HK-2 (cell line): Measurements from ENCODE around the gene TDRD12.
A peak's percentile ranks its signal among the peaks of the same experiment; 100 is the strongest.

Experiments
- DNase-seq: peaks from one replicate; pipeline ENCODE4 v3.0.0-alpha.2; 2018; ENCODE audit not compliant: unreplicated experiment

The TDRD12 gene

DNA sequence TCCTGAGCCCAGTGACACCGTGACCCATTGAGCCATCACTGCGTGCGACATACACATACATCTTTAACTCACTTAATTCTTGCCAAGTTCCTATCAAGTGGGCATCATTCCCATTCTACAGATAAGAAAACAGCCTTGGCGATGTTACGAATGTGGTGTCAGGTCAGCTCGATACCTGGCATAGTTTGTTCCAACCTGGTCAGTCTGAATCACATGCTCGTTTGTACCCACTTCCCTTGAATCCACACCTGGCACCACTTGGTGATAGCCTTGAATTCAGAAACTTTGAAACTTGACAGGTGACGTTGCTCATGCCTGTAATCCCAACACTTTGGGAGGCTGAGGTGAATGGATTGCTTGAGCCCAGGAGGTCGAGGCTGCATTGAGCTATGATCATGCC lies 90.9 kb downstream of the TDRD12 start:
- DNase-seq, result no peak

DNA sequence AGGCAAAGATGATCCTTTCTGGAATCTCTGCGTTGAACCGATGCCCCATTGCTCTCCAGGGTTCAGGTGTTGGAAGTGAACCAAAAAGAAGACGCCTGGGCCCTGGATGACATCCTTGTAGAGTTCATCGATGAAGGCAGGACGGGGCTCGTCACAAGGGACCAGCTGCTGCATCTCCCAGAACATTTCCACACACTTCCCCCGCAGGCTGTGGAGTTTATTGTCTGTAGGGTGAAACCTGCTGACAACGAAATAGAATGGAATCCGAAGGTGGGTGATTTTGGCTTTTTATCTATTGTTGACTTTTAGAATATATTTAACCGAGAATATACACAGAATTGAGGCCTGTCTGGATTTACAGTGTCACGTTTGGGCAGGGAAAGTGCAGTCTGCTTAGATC lies 91.6 kb downstream of the TDRD12 start:
- DNase-seq, result no peak

DNA sequence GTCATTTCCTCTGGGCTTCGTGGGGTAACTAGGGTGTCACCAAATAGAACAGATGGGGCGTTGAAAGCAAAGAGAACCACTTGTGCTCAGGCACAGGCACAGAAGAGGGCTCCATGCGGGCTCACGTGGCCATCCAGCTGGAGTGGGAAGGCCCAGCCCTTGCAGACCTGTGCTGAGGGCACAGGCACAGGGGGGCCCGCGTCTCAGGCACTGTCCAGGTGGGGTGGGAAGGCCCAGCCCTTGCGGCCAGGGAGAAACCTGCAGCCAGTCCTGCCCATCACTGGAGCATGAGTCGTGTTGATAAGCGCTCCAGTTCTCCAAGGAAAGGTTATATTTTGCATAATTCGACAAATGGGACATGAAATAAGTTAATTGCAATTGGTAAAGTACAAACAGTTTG lies 92.5 kb downstream of the TDRD12 start:
- DNase-seq, result no peak

DNA sequence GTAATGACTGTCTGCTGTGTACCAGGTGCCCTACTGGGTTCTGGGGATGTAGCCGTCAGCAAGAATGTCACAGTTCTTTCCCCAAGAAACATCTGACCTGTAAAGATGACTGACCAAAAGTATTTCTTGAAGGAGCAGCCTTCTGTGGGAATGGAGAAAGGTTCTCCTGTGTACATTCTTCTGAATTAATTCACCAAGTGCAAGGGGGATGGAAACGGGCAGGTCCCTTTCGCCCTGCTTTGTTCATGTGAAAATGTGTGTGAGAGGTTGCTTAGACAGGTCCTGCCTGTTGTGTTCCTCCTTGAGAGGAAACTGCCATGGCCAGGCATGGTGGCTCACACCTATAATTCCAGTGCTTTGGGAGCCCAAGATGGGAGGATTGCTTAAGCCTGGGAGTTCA lies 93.0 kb downstream of the TDRD12 start:
- DNase-seq, result no peak

DNA sequence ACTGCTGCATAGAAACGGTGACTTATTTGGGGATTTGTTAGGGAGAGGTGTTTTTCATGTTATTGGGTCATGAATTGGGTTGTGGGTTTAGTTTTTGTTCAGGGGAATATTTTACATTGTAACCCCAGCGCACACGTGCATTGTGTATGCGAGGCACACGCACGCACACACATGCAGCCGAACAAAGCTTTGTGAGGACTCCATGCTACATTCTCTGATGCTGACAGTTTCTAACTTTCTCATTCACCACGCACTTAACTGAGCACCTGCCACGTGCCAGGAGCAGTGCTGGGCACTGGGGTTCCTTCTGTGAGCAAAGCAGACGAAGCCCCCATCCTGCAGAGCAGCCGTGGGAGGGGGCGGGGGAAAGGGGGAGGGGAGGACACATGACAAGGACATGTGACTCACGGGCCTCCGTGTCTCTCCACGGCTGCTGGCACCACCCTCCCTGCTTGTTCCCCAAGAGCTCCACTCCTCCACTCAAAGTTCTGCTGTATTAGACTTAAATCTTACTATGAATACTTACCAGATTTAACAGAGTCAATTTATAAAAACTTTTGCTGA lies 94.4 kb downstream of the TDRD12 start:
- no peak for DNase-seq

DNA sequence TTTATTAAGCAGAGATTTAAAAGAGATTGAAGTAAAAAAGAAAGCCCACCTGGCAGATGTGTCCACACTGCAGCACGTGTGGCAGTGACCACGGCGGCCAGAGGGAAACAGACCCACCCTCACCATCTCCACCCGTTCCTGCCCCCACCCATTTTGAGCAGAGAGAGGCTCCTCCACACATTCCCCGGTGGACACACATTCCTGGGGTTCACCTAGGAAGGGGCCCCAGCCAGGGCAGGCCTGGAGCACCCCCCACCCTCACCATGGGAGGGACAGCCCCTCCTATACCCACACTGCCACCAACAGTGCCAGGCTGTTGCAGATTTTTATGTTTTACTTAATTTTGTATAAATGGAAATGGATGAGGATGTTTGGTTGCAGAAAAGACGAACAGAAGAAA lies 95.1 kb downstream of the TDRD12 start:
- no peak for DNase-seq

DNA sequence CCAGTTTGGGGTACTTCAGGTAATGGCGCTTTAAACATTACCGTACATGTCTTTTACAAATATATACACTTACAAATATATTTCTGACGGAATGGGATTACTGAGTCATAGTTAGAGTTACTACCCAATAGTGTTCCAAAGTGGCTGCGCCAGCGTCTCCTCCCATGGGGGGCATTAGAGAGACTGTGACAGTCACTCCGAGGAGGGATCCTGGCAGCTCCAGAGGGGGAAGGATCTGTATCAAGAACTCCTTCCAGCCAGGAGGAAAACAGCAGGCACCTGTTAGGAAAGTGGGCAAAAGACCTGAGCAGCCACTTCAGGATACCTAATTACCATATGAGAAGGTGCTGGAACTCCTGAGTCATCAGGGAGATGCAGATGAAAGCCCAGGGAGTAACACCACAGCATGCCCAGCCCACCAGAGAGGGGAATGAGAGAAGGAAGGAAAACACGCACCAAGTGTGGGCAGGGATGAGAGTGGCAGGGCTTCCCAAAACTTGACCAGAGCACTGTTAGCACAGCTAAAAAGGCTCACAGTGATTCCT lies 97.1 kb downstream of the TDRD12 start:
- DNase-seq, result no peak

DNA sequence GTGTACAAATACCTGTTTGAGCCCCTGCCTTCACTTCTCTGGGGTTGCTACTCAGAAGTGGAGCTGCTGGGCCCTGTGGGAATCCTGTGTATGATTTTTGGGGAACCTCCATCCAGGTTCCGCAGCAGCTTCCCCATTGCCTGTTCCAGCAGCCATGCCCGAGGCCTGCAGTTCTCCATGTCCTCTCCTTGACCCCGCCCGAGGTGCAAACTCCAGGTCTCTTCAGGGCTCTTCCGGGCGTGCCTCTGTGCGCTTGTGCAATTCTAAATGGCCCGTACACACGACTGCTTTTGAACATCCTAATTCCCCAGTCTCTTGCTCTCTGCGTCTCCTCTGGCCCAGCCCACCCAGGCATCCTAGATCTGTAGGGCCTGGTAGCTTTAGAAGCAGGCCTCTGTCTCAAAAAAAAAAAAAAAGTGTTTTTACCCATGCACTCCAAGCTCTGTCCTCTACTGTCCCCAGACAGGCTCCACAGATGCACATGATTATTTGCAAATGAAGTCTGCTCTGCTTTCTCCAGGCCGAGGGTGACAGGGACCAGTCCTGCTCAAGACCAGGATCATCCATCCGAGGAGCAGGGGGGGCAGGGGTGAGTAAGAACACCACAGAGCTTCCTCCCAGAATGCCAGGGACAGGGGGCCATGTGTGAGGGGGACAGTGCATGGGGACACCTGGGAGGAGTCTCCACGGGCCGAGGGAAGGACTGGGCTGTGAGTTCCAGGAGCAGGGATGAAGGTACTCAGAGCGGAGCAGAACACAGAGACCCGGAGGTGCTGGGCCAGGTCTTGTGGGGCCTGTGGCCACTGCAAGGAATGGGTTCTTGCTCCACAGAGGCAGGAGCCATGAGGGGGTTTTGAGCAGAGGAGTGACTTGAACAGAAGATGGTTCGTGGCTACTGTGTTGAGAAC lies 98.3 kb downstream of the TDRD12 start:
- no peak for DNase-seq

DNA sequence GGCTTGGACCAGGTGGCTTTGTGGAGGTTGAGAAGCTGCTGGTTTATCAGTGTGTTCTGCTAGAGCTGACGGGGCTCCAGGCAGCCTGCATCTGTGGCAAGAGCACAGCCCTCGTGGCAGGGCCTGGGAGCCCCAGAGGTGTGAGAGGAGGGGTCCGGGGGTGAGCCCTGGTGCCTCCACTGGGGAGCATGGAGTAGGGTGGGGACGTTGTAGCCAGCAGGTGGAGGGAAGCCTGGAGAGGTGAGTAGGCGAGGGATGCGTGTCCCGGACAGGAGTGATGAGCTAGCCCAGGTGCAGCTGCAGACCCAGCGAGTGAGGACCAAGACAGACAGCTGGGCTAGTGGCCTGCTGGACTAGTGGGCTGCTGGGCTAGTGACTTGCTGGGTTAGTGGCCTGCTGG lies 99.0 kb downstream of the TDRD12 start:
- DNase-seq, result no peak

DNA sequence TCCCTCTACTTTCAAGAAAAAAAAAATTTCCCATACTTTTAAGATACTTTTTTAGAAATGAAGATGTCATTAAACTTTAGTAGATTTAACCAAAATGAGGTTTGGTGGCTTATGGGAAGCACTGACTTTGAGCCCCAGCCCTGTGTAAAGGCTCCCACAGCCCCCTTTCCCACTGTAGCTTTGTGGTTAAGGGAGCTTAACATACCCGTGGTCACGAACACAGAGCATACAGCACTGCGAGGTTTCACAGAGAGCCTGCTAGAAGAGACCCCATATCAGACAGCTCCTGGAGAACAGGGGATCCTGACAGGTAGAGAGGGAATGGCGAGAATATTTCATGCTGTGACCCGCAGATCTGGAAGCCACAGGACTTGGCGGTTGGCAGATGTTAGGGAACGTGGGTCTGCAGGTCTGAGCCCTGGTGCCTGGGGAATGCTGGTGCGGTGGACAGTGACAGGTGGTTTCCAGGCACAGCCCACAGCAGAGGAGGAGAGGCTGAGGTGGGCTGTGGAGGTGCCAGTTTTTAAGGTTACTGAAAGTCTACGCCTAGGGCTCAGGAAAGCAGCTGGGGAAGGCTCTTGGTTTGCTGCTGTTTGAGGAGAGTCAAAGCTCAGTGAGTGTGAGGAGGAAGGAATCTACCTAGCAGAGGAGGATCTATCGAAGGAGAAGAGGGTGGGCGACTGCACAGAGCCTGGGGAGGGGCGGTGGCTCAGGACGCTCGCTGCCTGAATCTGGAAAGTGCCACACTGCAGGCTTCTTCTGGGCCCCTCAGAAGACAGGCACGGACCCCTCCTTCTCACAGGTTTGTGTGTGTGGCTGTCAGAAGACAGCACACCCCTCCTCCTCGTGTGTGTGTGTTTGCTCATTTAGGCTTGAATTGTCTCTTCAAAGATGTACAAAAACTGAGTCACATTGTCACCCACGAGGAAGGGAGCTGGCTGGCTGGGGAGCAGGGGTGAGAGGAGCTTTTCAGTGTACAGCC lies 100.1 kb downstream of the TDRD12 start:
- DNase-seq, result no peak

DNA sequence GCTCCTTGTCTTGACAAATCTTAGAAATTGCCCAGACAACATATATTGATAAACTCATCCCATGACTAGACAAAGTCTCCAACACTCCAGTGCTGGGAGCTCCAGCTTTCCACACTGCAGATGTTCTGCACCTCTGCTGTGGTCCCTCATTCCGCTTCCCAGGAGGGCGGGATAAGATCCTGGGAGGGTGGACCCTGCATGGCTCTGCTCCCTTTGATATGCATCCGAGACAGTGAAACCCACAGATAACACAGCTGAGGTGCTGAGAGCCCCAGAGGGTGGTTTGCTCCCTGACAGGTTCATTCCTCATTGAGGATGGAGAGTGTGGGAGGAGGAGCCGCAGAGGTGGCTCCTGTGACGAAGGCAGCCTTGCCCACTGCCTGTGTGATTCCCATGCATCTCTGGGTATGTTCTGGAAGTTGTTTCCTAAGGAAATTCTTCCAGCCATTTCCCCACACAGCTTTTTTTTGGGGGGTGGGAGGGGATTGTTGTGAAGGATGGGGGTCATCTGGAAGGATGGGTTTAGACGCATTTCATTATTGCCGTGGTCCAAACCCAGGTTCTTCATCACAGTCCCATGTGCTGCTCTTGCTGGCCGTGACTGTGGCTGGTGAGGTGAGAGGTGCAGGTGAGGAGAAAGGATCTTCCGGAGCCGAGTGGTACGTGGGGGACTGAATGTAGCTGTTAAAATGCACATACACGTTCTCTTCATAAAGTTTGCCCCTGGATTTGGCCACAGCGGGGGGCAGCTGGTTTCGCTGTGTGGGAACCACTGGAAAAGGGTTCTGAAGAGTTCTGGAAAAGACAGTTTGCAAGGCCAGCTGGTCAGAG lies 103.6 kb downstream of the TDRD12 start:
- no peak for DNase-seq

DNA sequence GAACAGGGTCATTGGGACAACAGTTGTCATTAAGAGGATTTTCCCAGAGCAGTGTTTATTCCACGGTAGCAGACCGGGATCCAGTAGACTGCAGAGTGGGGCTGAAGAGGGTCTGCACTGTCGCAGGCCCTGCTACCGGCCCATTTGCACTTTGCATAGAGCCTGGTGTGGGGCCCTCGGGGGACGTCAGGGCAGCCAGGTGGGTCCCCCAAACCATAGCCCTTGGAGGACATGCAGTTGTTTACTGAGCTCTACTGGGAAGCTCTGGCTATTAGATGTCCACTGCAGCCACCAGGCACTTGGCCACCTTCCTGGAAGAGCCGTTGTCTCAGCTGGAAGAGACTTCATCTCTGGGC lies 104.2 kb downstream of the TDRD12 start:
- no peak for DNase-seq

DNA sequence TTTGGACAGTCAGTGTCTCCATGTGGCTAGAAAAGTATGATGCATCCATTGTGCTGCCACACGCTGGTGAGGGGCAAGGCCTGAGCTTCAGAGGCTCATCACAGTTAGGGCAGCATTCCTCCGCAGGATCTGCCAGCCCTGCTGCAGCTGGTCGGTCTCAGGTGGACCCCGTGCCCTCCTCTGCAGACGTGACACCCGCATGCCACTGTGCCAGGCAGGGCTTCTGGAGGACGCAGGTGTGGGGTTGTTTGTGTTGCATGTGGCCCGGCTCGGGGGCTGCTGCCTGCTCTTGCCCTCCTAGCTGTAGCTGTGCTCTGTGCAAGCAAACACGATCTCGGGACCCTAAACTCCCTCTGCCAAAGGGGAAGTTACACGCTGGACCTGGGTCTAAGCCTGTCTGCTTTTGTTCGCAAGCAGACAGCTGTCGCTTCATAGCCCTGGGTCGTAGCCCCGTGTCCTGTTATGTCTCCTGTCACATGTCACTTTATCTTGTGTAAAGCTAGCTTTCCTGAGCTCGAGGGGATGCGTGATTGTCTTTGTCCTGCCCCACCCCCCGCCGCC lies 104.7 kb downstream of the TDRD12 start:
- DNase-seq, result no peak

DNA sequence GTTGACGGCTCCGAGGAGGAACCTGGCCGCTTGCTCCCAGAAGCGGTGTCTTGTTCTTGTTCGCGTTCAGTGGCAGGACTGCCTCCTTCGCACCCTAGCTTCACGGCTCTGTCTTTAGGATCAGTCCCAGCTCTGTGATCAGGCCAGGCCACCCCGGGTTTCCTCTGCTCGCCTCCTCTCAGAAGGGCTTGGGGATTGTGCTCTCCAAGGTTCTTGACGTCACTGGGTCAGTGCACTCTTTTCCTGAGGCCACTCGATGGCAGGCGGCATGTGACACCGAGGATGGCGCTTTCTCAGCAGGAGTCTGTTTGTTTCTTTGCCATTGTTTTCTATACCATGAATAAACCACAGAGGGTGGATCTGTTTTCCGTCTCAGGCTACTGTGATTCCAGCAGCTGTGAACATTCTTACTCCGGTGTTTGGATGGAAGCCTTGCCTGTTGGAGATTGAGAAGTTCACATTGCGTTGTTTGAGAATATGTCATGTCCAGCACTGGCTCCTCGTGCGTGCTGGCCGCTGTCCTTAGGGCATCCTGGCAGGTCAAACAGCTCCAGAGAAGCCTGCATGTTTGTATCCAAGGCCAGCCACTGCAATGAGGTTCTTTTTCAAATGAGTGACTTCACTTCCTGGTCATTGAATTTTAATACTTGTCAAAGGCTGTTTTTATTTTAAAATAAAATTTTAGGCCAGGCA lies 105.5 kb downstream of the TDRD12 start:
- no peak for DNase-seq

DNA sequence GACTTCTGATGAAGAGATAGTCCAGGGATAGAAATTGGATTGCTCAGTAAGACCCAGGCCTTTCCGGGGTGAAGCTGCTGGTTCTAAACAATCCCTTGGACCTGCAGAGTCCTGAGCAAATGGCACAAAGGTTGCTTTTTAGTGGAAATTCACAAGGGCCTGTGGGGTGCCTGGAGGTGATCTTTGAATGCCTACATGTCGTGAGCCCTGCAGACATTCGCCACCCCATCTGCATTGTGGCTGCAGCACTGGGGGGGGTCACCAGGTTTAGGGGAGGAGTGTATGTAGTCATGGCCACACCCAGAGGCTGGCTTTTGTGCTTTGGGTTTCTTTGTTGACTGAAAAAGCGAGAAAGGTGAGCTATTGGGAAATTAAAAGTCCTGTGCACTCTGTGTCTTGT lies 108.6 kb downstream of the TDRD12 start:
- no peak for DNase-seq

DNA sequence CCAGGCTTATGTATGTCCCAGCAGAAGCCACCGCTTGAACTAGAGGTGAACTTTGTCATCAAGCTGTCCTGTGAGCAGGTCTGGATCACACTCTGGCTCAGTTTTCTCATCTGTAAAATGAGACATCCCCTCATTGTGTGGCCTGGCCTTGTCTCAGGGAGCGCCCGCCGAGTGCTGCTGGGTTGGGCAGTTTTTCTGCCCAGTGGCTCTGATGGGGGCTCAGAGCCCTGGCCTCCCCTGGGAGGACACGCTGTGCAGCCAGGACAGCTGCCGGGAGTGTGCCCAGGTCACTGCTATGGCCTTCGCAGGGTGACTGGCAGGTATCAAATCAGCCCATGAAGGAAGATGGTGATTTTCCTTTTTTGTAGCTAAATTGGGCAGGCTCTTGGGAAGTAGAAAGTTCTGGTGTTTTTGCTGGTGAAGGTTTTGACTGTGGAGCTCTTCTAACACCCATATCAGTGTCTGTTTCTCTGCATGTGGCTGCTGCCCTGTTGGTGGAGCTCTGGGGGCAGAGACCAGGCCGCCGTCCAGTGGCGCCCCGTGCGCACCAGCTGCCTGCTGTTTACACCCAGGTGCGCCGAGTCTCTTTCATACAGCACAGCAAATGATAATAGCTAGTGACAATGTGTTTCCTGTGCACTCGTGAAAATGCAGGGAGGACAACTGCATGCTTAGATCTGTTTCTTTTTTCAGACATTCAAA lies 109.2 kb downstream of the TDRD12 start:
- no peak for DNase-seq

DNA sequence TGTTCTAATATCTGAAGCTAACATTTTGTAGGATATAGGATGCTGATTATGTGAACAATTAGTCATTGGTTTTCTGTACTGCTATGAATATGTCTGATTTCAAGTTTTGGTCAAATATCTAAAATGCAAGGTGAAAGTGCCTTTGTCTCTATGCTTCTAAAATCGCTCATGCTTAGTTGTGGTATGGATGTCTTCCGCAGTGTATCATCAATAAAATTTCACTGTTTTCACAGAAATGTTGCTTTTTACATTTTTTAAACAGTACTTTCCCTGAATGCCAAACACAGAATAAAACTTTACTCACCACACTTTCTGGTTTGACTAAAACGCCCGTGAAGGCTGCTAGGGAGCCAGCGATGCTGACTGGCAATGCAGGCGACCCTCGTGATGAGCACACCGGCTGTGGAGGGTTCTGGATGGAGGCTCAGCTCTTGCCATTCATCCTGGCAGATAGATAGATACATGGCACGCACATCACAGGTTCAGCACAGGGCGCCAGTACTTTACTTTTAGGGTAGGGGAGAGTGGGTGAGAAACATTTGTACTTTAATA lies 109.9 kb downstream of the TDRD12 start:
- DNase-seq, result no peak

DNA sequence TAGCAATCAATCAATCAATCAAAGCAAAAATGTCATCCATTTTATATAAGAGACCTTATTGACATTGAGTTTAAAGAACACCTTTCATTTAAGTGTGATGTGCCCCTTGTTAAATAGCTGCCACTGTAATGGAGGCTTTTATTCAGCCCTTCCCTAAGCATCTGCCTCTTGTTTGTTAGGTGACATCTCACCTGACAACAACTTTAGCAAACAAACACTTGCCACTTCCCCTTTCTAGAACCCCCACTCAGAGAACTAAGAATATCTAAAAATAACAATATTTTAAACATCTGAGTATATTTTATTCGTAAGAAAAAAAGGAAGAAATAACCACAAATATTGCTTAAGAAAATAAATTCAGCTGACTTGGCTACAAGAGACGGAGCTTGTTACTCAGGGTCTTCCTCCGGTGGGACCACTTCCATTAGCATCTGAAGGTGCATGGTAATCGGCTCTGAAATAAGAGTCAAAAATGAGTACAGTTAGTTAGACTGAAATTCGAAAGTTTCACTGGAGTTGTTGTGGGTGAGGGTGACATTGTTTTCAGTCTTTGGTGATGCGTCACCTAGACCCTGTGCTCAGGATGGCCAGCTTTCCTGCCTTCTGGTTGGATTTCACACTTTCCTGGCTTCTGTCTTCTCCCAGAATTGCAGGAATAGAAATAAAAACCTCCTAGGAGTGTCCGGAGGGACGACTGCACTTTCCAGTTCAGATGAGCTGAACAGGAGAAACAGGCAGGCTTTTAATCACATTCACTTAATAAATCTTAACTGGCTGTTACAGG lies 110.9 kb downstream of the TDRD12 start:
- DNase-seq, result peak; percentile 69

DNA sequence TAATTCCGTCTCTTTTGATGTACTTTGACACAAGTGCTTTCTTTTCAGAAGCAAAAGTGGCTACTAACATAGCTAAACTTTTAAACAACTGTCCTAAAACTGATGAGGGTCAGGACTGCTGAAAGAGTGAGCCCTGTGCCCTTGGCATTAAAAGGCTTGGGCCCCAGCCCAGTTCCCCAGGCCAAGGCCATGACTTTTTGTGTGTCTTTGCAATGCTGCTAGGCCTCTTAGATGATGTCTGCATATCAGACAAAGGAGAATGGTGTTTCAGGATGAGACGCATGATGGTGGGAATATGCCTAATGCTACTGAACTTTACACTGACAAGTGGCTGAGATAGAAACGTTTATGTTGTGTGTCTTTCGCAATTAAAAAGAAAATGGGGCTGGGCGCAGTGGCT lies 112.0 kb downstream of the TDRD12 start:
- no peak for DNase-seq
